ENCODE measurements around the gene CPA2.

The CPA2 gene

DNA sequence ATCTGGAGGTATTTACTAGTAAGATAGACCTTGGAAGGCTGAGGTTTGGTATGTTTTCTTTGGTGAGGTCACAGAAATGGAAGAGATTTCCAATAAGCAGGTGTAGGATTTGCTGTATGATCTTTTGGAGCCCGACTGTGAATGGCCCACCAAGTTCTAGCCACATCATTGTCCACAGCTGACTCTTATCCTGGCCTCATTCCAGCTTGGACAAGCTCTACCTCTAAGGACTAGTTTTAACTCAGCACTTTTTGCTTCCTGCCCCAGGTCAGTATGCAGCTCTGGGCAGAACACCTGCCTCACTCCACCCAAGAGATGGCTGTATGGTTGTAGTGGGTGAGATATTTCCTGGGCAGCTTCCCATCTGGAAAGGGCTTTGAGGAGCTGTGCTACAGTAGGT, 20.2 kb downstream of the CPA2 start:
- Histone ChIP-seq H3K9me3 (ENCODE audit: control insufficient read depth, insufficient read depth, low read depth, low read length) (no peaks in the 10 kb centered on the region), H3K27me3 (ENCODE audit: control insufficient read depth, insufficient read depth, low read length) (no peaks in the 10 kb centered on the region), H3K9ac (ENCODE audit: low read length) (no peak overlapping the region), H3K27ac (ENCODE audit: low read depth, low read length) (no peak overlapping the region), H3K4me3 (ENCODE audit: low read depth, low read length) (no peak overlapping the region), H3K4me1 (ENCODE audit: control insufficient read depth, insufficient read depth, low read length) (no peaks in the 10 kb centered on the region), H3K36me3 (ENCODE audit: control insufficient read depth, insufficient read depth, low read length) (no peaks in the 10 kb centered on the region)

GRCh38 chr7:130288168-130288567, 21.5 kb downstream of the CPA2 start:
- H3K9ac ChIP-seq (ENCODE audit: low read length) = no peak overlapping the region
- H3K27ac ChIP-seq (ENCODE audit: low read depth, low read length) = no peak overlapping the region
- H3K36me3 ChIP-seq (ENCODE audit: control insufficient read depth, insufficient read depth, low read length) = no peaks in the 10 kb centered on the region
- H3K4me3 ChIP-seq (ENCODE audit: low read depth, low read length) = no peak overlapping the region
- H3K9me3 ChIP-seq (ENCODE audit: control insufficient read depth, insufficient read depth, low read depth, low read length) = no peaks in the 10 kb centered on the region
- no peaks in the 10 kb centered on the region for H3K27me3 ChIP-seq (ENCODE audit: control insufficient read depth, insufficient read depth, low read length)
- H3K4me1 ChIP-seq (ENCODE audit: control insufficient read depth, insufficient read depth, low read length) = no peaks in the 10 kb centered on the region

DNA sequence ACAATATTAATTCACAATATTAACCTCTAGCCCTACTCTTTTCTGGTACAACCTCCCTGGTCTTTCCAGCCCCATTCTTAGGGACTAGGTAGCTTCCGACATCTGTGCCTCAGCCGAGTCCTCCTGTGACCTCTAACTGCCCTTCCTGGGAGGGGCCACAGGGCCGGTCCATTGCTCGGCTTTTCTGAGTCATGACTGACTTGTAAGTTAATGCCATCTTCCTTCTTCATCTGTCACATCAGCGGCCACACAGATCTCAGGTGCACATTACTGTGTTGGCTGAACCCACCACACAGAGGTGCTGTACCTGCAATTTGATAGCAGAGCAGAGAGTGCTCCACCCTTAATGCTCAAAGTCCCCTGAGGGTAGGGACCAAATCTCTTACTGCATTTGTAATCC, 22.2 kb downstream of the CPA2 start:
- Histone ChIP-seq H3K4me3 (ENCODE audit: low read depth, low read length) (no peak overlapping the region), H3K9me3 (ENCODE audit: control insufficient read depth, insufficient read depth, low read depth, low read length) (no peaks in the 10 kb centered on the region), H3K9ac (ENCODE audit: low read length) (no peak overlapping the region), H3K27me3 (ENCODE audit: control insufficient read depth, insufficient read depth, low read length) (no peaks in the 10 kb centered on the region), H3K4me1 (ENCODE audit: control insufficient read depth, insufficient read depth, low read length) (no peaks in the 10 kb centered on the region), H3K36me3 (ENCODE audit: control insufficient read depth, insufficient read depth, low read length) (no peaks in the 10 kb centered on the region), H3K27ac (ENCODE audit: low read depth, low read length) (no peak overlapping the region)

DNA sequence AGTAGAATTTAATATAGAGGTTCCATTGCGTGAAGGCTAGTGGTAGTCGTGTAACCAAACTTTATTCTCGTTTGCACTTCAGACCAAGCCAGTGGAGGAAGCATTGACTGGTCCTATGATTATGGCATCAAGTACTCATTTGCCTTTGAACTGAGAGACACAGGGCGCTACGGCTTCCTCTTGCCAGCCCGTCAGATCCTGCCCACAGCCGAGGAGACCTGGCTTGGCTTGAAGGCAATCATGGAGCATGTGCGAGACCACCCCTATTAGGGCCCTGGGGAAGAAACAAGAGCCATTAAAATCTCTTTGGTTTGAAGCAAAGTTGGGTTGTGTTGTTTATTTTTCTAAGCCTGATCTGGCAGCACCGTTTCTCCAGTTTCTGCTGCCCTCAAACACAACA, 22.8 kb downstream of the CPA2 start:
- Histone ChIP-seq H3K27ac (ENCODE audit: low read depth, low read length) (no peak overlapping the region), H3K36me3 (ENCODE audit: control insufficient read depth, insufficient read depth, low read length) (no peaks in the 10 kb centered on the region), H3K9ac (ENCODE audit: low read length) (no peak overlapping the region), H3K27me3 (ENCODE audit: control insufficient read depth, insufficient read depth, low read length) (no peaks in the 10 kb centered on the region), H3K9me3 (ENCODE audit: control insufficient read depth, insufficient read depth, low read depth, low read length) (no peaks in the 10 kb centered on the region), H3K4me1 (ENCODE audit: control insufficient read depth, insufficient read depth, low read length) (no peaks in the 10 kb centered on the region), H3K4me3 (ENCODE audit: low read depth, low read length) (no peak overlapping the region)

DNA sequence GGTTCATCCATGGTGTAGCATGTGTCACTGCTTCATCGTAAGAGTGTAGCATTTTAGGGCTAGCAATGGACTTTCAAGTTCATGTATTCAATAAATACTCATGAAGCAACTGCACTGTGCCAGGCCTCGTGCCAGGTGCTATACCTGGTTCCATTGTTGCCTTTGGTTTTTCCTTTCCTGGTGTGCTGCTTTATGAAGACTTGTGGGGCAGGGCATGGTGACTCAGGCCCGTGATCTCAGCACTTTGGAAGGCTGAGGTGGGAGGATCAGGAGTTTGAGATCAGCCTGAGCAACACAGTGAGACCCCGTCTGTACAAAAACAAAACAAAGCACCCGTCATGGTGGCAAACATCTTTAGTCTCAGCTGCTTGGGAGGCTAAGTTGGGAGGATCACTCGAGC, 24.1 kb downstream of the CPA2 start:
- Histone ChIP-seq H3K27ac (ENCODE audit: low read depth, low read length) (no peak overlapping the region), H3K9ac (ENCODE audit: low read length) (no peak overlapping the region), H3K27me3 (ENCODE audit: control insufficient read depth, insufficient read depth, low read length) (no peaks in the 10 kb centered on the region; the same call in 1 of the 2 replicates), H3K9me3 (ENCODE audit: control insufficient read depth, insufficient read depth, low read depth, low read length) (no peaks in the 10 kb centered on the region), H3K4me1 (ENCODE audit: control insufficient read depth, insufficient read depth, low read length) (no peaks in the 10 kb centered on the region), H3K36me3 (ENCODE audit: control insufficient read depth, insufficient read depth, low read length) (no peaks in the 10 kb centered on the region), H3K4me3 (ENCODE audit: low read depth, low read length) (no peak overlapping the region)

DNA sequence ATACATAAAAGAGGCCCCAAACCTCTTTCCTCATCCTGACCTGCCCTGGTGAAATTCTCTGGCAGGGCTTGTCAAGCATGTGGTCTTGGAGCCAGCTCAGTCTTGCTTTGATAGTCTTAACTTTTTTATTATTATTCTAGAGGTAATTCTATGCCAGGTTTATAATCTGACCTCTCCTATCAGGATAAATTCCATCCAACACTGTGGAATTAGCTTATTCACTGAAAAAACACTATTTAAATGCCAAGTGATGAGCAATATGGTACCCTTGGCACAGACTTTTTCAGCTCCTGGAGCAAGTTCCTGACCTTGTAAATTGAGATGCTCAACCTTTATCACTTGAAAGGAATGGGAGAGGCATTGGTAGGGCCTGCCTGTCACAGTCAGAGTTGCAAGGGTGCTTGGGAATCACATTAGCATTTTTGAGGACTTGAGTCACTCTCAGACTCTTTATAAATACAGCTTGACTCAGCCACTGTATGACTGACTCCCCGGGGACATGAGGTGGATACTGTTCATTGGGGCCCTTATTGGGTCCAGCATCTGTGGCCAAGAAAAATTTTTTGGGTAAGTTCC, 26.1 kb downstream of the CPA2 start, which contains the start of gene CPA4:
Gene CPA4, plus strand, starts transcription at position 480 of the 576 bp plus-strand sequence. Its CDS starts 20 bp downstream, at position 500.
- Histone ChIP-seq H3K4me3 (ENCODE audit: low read depth, low read length) (no peak within 1 kb of the TSS), H3K27ac (ENCODE audit: low read depth, low read length) (no peak within 1 kb of the TSS), H3K4me1 (ENCODE audit: control insufficient read depth, insufficient read depth, low read length) (no peaks in the 10 kb centered on the region), H3K36me3 (ENCODE audit: control insufficient read depth, insufficient read depth, low read length) (no peaks in the 10 kb centered on the region), H3K9ac (ENCODE audit: low read length) (no peak within 1 kb of the TSS), H3K27me3 (ENCODE audit: control insufficient read depth, insufficient read depth, low read length) (no peaks in the 10 kb centered on the region; the same call in 1 of the 2 replicates), H3K9me3 (ENCODE audit: control insufficient read depth, insufficient read depth, low read depth, low read length) (no peaks in the 10 kb centered on the region)

DNA sequence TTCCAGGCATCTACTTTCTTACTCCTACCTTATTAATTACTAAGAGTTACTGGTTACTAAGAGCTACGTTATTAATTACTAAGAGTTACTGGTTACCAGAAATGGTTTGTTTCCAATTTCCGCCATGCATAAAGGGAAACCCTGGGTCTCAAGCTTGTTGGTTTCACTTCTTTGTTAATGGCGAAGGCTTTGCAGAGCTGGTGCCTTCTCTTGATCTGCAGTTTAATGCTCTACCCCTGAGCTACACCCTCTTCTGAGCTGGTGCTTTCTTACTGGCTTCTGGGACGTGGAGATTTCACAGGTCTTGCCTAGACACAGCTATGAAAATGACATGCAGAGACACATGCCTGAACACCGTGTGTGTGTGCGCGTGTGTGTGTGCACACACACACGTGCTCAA, 26.9 kb downstream of the CPA2 start:
- no peaks in the 10 kb centered on the region for H3K4me1 ChIP-seq (ENCODE audit: control insufficient read depth, insufficient read depth, low read length)
- H3K9me3 ChIP-seq (ENCODE audit: control insufficient read depth, insufficient read depth, low read depth, low read length) = no peaks in the 10 kb centered on the region
- no peak overlapping the region for H3K4me3 ChIP-seq (ENCODE audit: low read depth, low read length)
- H3K9ac ChIP-seq (ENCODE audit: low read length) = no peak overlapping the region
- H3K27ac ChIP-seq (ENCODE audit: low read depth, low read length) = no peak overlapping the region
- H3K36me3 ChIP-seq (ENCODE audit: control insufficient read depth, insufficient read depth, low read length) = no peaks in the 10 kb centered on the region
- H3K27me3 ChIP-seq (ENCODE audit: control insufficient read depth, insufficient read depth, low read length) = no peaks in the 10 kb centered on the region; the same call in 1 of the 2 replicates

DNA sequence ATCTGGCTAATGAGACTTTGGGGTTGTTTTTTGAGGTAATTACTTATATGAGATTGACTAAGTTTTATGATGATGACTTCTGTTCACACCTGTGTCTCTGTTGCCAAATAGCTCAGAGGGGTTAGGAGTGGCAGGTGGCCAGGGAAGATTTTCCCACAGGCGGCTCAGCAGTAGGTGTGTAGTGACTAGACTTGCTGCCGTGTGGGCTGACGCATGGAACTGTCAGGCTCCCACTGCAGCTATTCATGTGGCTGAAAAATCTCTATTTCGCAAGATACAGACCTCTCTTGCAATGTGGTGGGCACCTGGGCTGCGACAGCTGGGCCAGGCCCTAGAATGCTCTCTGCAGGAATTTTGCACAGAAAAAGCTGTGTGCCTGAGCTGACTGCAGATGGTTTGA, 27.7 kb downstream of the CPA2 start:
- H3K9ac ChIP-seq (ENCODE audit: low read length) = no peak overlapping the region
- no peaks in the 10 kb centered on the region; the same call in 1 of the 2 replicates for H3K27me3 ChIP-seq (ENCODE audit: control insufficient read depth, insufficient read depth, low read length)
- no peaks in the 10 kb centered on the region for H3K9me3 ChIP-seq (ENCODE audit: control insufficient read depth, insufficient read depth, low read depth, low read length)
- no peak overlapping the region for H3K4me3 ChIP-seq (ENCODE audit: low read depth, low read length)
- H3K36me3 ChIP-seq (ENCODE audit: control insufficient read depth, insufficient read depth, low read length) = no peaks in the 10 kb centered on the region
- H3K27ac ChIP-seq (ENCODE audit: low read depth, low read length) = no peak overlapping the region
- no peaks in the 10 kb centered on the region for H3K4me1 ChIP-seq (ENCODE audit: control insufficient read depth, insufficient read depth, low read length)

DNA sequence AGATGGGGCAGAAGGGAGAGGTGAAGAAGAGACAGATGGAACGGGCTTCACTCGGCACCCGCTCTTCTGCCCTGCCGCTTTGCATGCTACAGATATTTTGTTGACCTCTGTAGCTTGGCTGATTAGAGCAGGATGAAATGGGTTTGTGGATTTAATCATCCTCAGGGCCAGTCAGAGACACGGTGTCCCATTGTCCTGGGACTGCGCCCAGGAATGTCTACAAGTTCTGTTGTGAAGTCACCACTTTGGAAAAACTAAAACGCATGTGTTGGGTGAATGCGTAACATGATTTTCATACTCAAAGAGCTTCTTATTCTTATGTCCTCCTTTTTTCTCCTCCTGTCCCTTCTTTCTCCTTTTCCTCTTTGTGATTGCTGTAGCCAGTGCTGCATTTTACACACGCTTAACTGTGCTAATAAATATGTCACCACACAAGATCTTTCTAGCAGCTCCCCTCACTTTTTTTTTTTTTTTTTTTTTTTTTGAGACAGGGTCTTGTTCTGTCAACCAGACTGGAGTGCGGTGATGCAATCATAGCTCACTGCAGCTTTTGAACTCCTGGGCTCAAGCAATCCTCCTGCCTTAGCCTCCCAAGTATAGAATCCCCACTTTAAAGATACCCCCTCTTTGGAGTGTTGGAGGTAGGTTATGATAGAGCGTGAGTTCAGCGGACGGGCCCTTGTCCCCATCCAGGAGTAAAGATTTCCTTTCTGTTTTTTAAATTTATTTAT, 29.7 kb downstream of the CPA2 start:
- no peaks in the 10 kb centered on the region for H3K4me1 ChIP-seq (ENCODE audit: control insufficient read depth, insufficient read depth, low read length)
- H3K27ac ChIP-seq (ENCODE audit: low read depth, low read length) = no peak overlapping the region
- H3K36me3 ChIP-seq (ENCODE audit: control insufficient read depth, insufficient read depth, low read length) = no peaks in the 10 kb centered on the region
- H3K4me3 ChIP-seq (ENCODE audit: low read depth, low read length) = no peak overlapping the region
- H3K27me3 ChIP-seq (ENCODE audit: control insufficient read depth, insufficient read depth, low read length) = no peaks in the 10 kb centered on the region; the same call in 1 of the 2 replicates
- H3K9me3 ChIP-seq (ENCODE audit: control insufficient read depth, insufficient read depth, low read depth, low read length) = no peaks in the 10 kb centered on the region
- no peak overlapping the region for H3K9ac ChIP-seq (ENCODE audit: low read length)

DNA sequence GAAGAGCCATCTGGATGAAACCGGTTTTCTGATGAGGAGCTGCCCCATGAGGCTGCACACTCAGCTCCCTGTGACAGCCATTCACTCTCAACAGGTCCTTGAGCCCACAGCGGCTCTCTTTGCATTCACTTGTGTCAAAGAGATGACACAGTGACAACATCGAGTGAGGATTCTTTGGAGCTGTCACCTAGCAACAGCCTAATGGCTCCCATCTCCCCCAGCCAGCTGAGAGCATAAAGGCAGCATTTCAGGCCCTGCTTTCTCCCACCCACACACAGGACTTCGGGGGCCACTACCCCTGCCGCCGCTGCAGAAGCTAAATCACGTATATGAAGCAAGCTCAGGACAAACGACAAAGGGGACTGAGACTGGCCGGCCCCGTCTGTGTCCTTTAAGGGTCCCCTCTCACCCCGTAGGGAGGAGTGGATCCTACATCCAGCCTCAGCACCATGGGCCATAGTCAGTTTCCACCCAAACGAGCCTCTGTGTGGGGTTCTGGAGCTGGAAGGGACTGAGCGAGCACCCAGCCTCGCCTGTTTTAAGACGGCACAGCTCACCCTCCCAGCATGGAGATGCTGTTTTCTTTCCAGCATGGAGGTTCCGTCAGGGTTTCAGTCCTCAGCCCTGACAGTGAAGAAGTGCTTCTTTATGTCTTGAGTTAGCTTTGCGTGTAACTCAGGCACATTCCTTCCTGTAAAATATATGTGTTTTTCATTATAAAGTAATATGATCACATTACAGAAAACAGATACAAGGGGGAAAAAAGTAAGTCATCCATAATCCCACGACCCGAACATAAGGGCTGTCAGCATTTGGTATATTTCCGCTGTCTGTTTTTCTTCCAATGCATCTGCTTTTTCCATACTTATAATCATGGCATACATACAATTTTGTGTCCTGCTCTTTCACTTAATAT, 31.2 kb downstream of the CPA2 start:
- H3K27ac ChIP-seq (ENCODE audit: low read depth, low read length) = no peak overlapping the region
- H3K9ac ChIP-seq (ENCODE audit: low read length) = no peak overlapping the region
- no peaks in the 10 kb centered on the region for H3K4me1 ChIP-seq (ENCODE audit: control insufficient read depth, insufficient read depth, low read length)

More for the DNA sequence above, 31.2 kb downstream of the CPA2 start:
- Histone ChIP-seq H3K9me3 (ENCODE audit: control insufficient read depth, insufficient read depth, low read depth, low read length) (no peaks in the 10 kb centered on the region), H3K4me3 (ENCODE audit: low read depth, low read length) (no peak overlapping the region), H3K36me3 (ENCODE audit: control insufficient read depth, insufficient read depth, low read length) (no peaks in the 10 kb centered on the region), H3K27me3 (ENCODE audit: control insufficient read depth, insufficient read depth, low read length) (no peaks in the 10 kb centered on the region; the same call in 1 of the 2 replicates)
